Fibroblast of lung (primary cell): Measurements from ENCODE around the gene ATP5F1C. TPM values are rescaled to one million over a fixed set of nuclear protein-coding genes. Genes with fewer than 3 reads are reported as not detected.

Experiments used
- DNase-seq, 2 donors: peaks; one replicate each; pipeline versions ENCODE4 v3.0.0 to v3.0.0-alpha.2; 2010; ENCODE audit warnings: low read depth in 2 of 2
- H2AFZ ChIP-seq: 2 replicates; pipeline ENCODE4 v1.5.1; 2012; ENCODE audit warnings: low read length, control low read depth, inconsistent platforms
- H3K27ac ChIP-seq: 2 replicates; pipeline ENCODE4 v1.5.1; 2011; ENCODE audit warnings: low read length, control low read depth; ENCODE audit not compliant: insufficient read depth
- H3K27me3 ChIP-seq: 2 replicates; pipeline ENCODE4 v1.5.1; 2011; ENCODE audit warnings: mild to moderate bottlenecking, low read length; ENCODE audit not compliant: control insufficient read depth, insufficient read depth
- H3K36me3 ChIP-seq: 2 replicates; pipeline ENCODE4 v1.5.1; 2011; ENCODE audit warnings: low read length; ENCODE audit not compliant: control insufficient read depth, insufficient read depth
- H3K4me1 ChIP-seq: 2 replicates; pipeline ENCODE4 v1.5.1; 2011; ENCODE audit warnings: low read length; ENCODE audit not compliant: control insufficient read depth, insufficient read depth; ENCODE audit errors: extremely low read depth
- H3K4me2 ChIP-seq: 2 replicates; pipeline ENCODE4 v1.5.1; 2011; ENCODE audit warnings: low read length, control low read depth; ENCODE audit not compliant: insufficient read depth; ENCODE audit errors: extremely low read depth
- H3K4me3 ChIP-seq, 4 experiments: fragments of 200-600 bp in 1 of 4; sonication (generic) in 1 of 4; replicated peaks in 1 of 4; 2 replicates each; pipeline ENCODE4 v1.5.1; 2011 to 2016; ENCODE audit warnings: low read length in 4 of 4, low read depth in 3 of 4, mild to moderate bottlenecking in 3 of 4, control low read depth in 2 of 4, inconsistent platforms in 1 of 4, mixed read lengths in 1 of 4; ENCODE audit not compliant: insufficient read depth in 1 of 4; ENCODE audit errors: control extremely low read depth in 1 of 4
- H3K79me2 ChIP-seq: 2 replicates; pipeline ENCODE4 v1.5.1; 2012; ENCODE audit warnings: mild to moderate bottlenecking, low read length, inconsistent platforms; ENCODE audit not compliant: control insufficient read depth, insufficient read depth
- H3K9ac ChIP-seq: 2 replicates; pipeline ENCODE4 v1.5.1; 2011; ENCODE audit warnings: mild to moderate bottlenecking, low read length, control low read depth; ENCODE audit not compliant: insufficient read depth
- H3K9me3 ChIP-seq: 2 replicates; pipeline ENCODE4 v1.5.1; 2012; ENCODE audit warnings: low read depth, low read length; ENCODE audit not compliant: control insufficient read depth, insufficient read depth
- H4K20me1 ChIP-seq: 2 replicates; pipeline ENCODE4 v1.5.1; 2011; ENCODE audit warnings: low read length; ENCODE audit not compliant: control insufficient read depth, insufficient read depth; ENCODE audit errors: extremely low read depth
- CTCF ChIP-seq, 2 donors: IDR thresholded peaks in 1 of 2; conservative IDR thresholded peaks in 1 of 2; 1 replicate in 1 of 2; 2 replicates in 1 of 2; pipeline ENCODE4 v1.5.1; 2011 to 2012; ENCODE audit warnings: low read length in 2 of 2, control low read depth in 1 of 2, inconsistent platforms in 1 of 2, low read depth in 1 of 2, mild to moderate bottlenecking in 1 of 2
- EZH2 ChIP-seq: IDR thresholded peaks from 2 replicates; pipeline ENCODE4 v1.5.1; 2012; ENCODE audit warnings: low read length, control low read depth, mild to moderate bottlenecking; ENCODE audit errors: missing control alignments
- polyA plus RNA-seq, 2 donors: library from polyadenylated mRNA; depleted of rRNA in 1 of 2; stranded (reverse) in 1 of 2; unstranded in 1 of 2; fragments of >200 nt; gene quantifications; 2 replicates each; pipeline ENCODE4 v1.2.1, GENCODE V29; 2011 to 2012; ENCODE audit warnings: missing spikeins in 1 of 2
- total RNA-seq: library from RNA; depleted of rRNA; stranded (reverse); fragments of >200 nt; gene quantifications from 2 replicates; pipeline ENCODE4 v1.2.1, GENCODE V29; 2014

Gene ATP5F1C
- total and polyA plus RNA-seq, 2 donors (not counting 1 experiment from before 2014, with no cell fraction given): 170 to 353 TPM

- no peak for DNase-seq
- H3K4me2 ChIP-seq: peak overlapping the region; percentile 99
- H3K4me3 ChIP-seq: peak overlapping the region; percentile 57 to 98 (median 85)
- H3K27me3 ChIP-seq: peaks cover 8% of the 10 kb centered on the region
- H3K36me3 ChIP-seq: no peaks in the 10 kb centered on the region
- no peaks in the 10 kb centered on the region for H3K9me3 ChIP-seq
- no peaks in the 10 kb centered on the region for H4K20me1 ChIP-seq
- H3K79me2 ChIP-seq: peaks cover 22% of the 10 kb centered on the region
- TF ChIP-seq CTCF (conservative IDR thresholded peaks at IDR 0.05 in 1 of 2, IDR thresholded peaks at IDR 0.05 in 1 of 2; ENCODE audit: low read depth in 1 of 2, low read length in 2 of 2): no peak
- TF ChIP-seq EZH2: no peak
- H3K27ac ChIP-seq: no peak overlapping the region
- peak overlapping the region; percentile 100 for H2AFZ ChIP-seq
- H3K4me1 ChIP-seq: peaks cover 3% of the 10 kb centered on the region
- no peak overlapping the region for H3K9ac ChIP-seq
These were observed 29.6 kb downstream of the ATP5F1C start for GRCh38 chr10:7817576-7817975.

GRCh38 chr10:7817984-7818294, 30.0 kb downstream of the ATP5F1C start:
- no peak for TF ChIP-seq EZH2
- Histone ChIP-seq H4K20me1 (no peaks in the 10 kb centered on the region), H3K4me1 (peaks cover 3% of the 10 kb centered on the region), H3K4me3 (peak overlapping the region; percentile 57 to 98 (median 85)), H3K79me2 (peaks cover 22% of the 10 kb centered on the region), H3K9ac (no peak overlapping the region), H3K9me3 (no peaks in the 10 kb centered on the region), H3K27me3 (peaks cover 8% of the 10 kb centered on the region), H3K27ac (no peak overlapping the region), H3K36me3 (no peaks in the 10 kb centered on the region), H2AFZ (peak overlapping the region; percentile 100), H3K4me2 (peak overlapping the region; percentile 99)
- no peak for DNase-seq

- peak within 1 kb of the TSS; percentile 57 to 98 (median 85) for H3K4me3 ChIP-seq
- H3K4me2 ChIP-seq: peak within 1 kb of the TSS; percentile 99
- H3K36me3 ChIP-seq: no peaks in the 10 kb centered on the region
- no peak for TF ChIP-seq EZH2
- no peak for TF ChIP-seq CTCF (conservative IDR thresholded peaks at IDR 0.05 in 1 of 2, IDR thresholded peaks at IDR 0.05 in 1 of 2; ENCODE audit: low read depth in 1 of 2, low read length in 2 of 2)
- peak; percentile 79 to 84 for DNase-seq
- peaks cover 8% of the 10 kb centered on the region for H3K27me3 ChIP-seq
- H2AFZ ChIP-seq: peak within 1 kb of the TSS; percentile 100
- H3K9me3 ChIP-seq: no peaks in the 10 kb centered on the region
- peak within 1 kb of the TSS; percentile 79 for H3K9ac ChIP-seq
- H4K20me1 ChIP-seq: no peaks in the 10 kb centered on the region
- peaks cover 22% of the 10 kb centered on the region for H3K79me2 ChIP-seq
- H3K27ac ChIP-seq: peak within 1 kb of the TSS; percentile 62
- peaks cover 3% of the 10 kb centered on the region for H3K4me1 ChIP-seq
These were observed 30.5 kb downstream of the ATP5F1C start, which contains the start of gene TAF3 for GRCh38 chr10:7818295-7819120. Gene TAF3, plus strand, starts transcription at chr10:7818505. Its CDS starts 205 bp downstream, at chr10:7818710.
